Pancreas (tissue), 10 donors: ENCODE measurements around the gene DCC. TPM values are rescaled to one million over a fixed set of nuclear protein-coding genes. Genes with fewer than 3 reads are reported as not detected.

Experiments
- ATAC-seq, 4 donors: fragments of 200-7000 bp; cut with Tn5 transposase; one replicate each; pipeline versions ENCODE4 v1.8.0 to v1.9.1; 2020; ENCODE audit warnings: mild to moderate bottlenecking in 4 of 4, moderate library complexity in 4 of 4
- DNase-seq, 6 donors: peaks; one replicate each; pipeline ENCODE4 v3.0.0-alpha.2; 2020
- FAIRE-seq: peaks from 2 replicates; lab custom pipeline; 2012; peaks lifted over from hg19 to GRCh38; lab: Jason Lieb, UNC
- H3K27ac ChIP-seq, 4 donors: fragments of 200-600 bp; sonication (generic); 1 replicate in 3 of 4; 2 replicates in 1 of 4; pipeline versions ENCODE4 v1.5.0 to v1.8.0; 2020
- H3K27me3 ChIP-seq, 4 donors: fragments of 200-600 bp; one replicate each; pipeline ENCODE4 v1.8.0; 2021
- H3K36me3 ChIP-seq, 3 donors: fragments of 200-600 bp; sonication (generic) in 1 of 3; one replicate each; pipeline versions ENCODE4 v1.5.0 to v1.8.0; 2020 to 2021
- H3K4me1 ChIP-seq, 3 donors: fragments of 200-600 bp; one replicate each; pipeline ENCODE4 v1.8.0; 2021
- H3K4me3 ChIP-seq, 4 donors: fragments of 200-600 bp; sonication (generic) in 2 of 4; one replicate each; pipeline versions ENCODE4 v1.5.0 to v1.8.0; 2020 to 2021
- H3K9me3 ChIP-seq, 4 donors: fragments of 200-600 bp; one replicate each; pipeline ENCODE4 v1.8.0; 2021
- CTCF ChIP-seq, 4 donors: fragments of 200-600 bp; sonication (generic) in 3 of 4; IDR thresholded peaks; one replicate each; pipeline versions ENCODE4 v1.5.0 to v1.8.0; 2021; ENCODE audit warnings: antibody characterized with exemption in 4 of 4
- WGBS, 2 donors: extraction: QIAGEN DNeasy Blood & Tissue Kit; methylation state at CpG; one replicate each; pipeline ENCODE4 v1.1.7; 2013; 5-methylcytosine and 5-hydroxymethylcytosine counted together
- intact Hi-C, 3 donors: fragments of 100-400 bp; cut with DNase I; formaldehyde crosslinking; loops; one replicate each; pipeline versions ENCODE4 v1.11.1 to v1.14.2; 2022
- polyA plus RNA-seq, 2 donors: library from polyadenylated mRNA; stranded (reverse); fragments of 200-250 nt; gene quantifications; one replicate each; pipeline ENCODE4 v1.2.3, GENCODE V29; 2013
- total RNA-seq, 6 donors: library from RNA; stranded (reverse); fragmentation: NEBNext Ultra II Directional in 4 of 6; extraction: Animal tissue kit (Norgen Biotek cat#: 25700) in 4 of 6; gene quantifications; one replicate each; pipeline versions ENCODE4 v1.2.1 to v1.2.4, GENCODE V29; 2021 to 2023
- donor health status: healthy with polysubstance abuse.
- donor health status: DM: no; HTN: no; CAD: no; lungs with moderate emphysema.
- donor health status: DM: no; HTN: no; CAD: no.
- donor health status: control.
- donor health status: control.
- donor health status: Bipolar disorder and iron deficiency.
- donor health status: DM: yes; HTN: yes; CAD: no.
- donor health status: DM: no; HTN: no; CAD: no.
- donor health status: DM: no; HTN: no; CAD: no.
- donor health status: DM: yes; HTN: yes; CAD: no.

DCC gene
- total and polyA plus RNA-seq, 8 donors = 0.18 to 0.44 (median 0.28) TPM; not detected in 1

GRCh38 chr18:52588931-52589330 is 248.9 kb downstream of the DCC start:
- H3K27me3 ChIP-seq = no peaks in the 10 kb centered on the region
- H3K4me3 ChIP-seq = no peak overlapping the region
- no peak for TF ChIP-seq CTCF (IDR thresholded peaks at IDR 0.05)
- no peaks in the 10 kb centered on the region for H3K36me3 ChIP-seq
- no peak overlapping the region for H3K27ac ChIP-seq
- no peaks in the 10 kb centered on the region for H3K9me3 ChIP-seq
- DNase-seq = no peak
- ATAC-seq = no peak
- FAIRE-seq = no peak
- no peaks in the 10 kb centered on the region for H3K4me1 ChIP-seq
- intact Hi-C loops = no loop called here

- ATAC-seq (no peak), FAIRE-seq (no peak), DNase-seq (no peak)
- H3K9me3 ChIP-seq = no peaks in the 10 kb centered on the region
- intact Hi-C loops = no loop called here
- TF ChIP-seq CTCF (IDR thresholded peaks at IDR 0.05) = no peak
- H3K4me3 ChIP-seq = no peak overlapping the region
- no peaks in the 10 kb centered on the region for H3K36me3 ChIP-seq
- WGBS, 2 donors = 72 to 73% methylated on average over 5 of the region's 5 CpGs
- no peaks in the 10 kb centered on the region for H3K27me3 ChIP-seq
- H3K27ac ChIP-seq = no peak overlapping the region
- no peaks in the 10 kb centered on the region for H3K4me1 ChIP-seq
Observed at GRCh38 chr18:52596748-52597435, 256.9 kb downstream of the DCC start.

- WGBS, 2 donors = 60 to 80% methylated on average over 2 of the region's 2 CpGs
Observed at GRCh38 chr18:52598921-52599320, 258.9 kb downstream of the DCC start.

GRCh38 chr18:52602820-52603219 is 262.8 kb downstream of the DCC start:
- 73 to 85% methylated on average over 1 of the region's 1 CpG for WGBS, 2 donors
- no peak for FAIRE-seq
- Histone ChIP-seq H3K4me3 (no peak overlapping the region), H3K9me3 (no peaks in the 10 kb centered on the region), H3K36me3 (no peaks in the 10 kb centered on the region), H3K4me1 (no peaks in the 10 kb centered on the region), H3K27ac (no peak overlapping the region), H3K27me3 (no peaks in the 10 kb centered on the region)
- no peak for DNase-seq
- no peak for TF ChIP-seq CTCF (IDR thresholded peaks at IDR 0.05)
- intact Hi-C loops = no loop called here
- no peak for ATAC-seq

More at GRCh38 chr18:52598921-52599320, 258.9 kb downstream of the DCC start:
- H3K4me3 ChIP-seq = no peak overlapping the region
- no peaks in the 10 kb centered on the region for H3K4me1 ChIP-seq
- FAIRE-seq (no peak), ATAC-seq (no peak), DNase-seq (no peak)
- H3K27ac ChIP-seq = no peak overlapping the region
- H3K36me3 ChIP-seq = no peaks in the 10 kb centered on the region
- intact Hi-C loops = no loop called here
- no peaks in the 10 kb centered on the region for H3K9me3 ChIP-seq
- no peak for TF ChIP-seq CTCF (IDR thresholded peaks at IDR 0.05)
- no peaks in the 10 kb centered on the region for H3K27me3 ChIP-seq

- DNase-seq (no peak), ATAC-seq (no peak), FAIRE-seq (no peak)
- H3K4me3 ChIP-seq = no peak overlapping the region
- WGBS, 2 donors = 62 to 71% methylated on average over 3 of the region's 3 CpGs
- intact Hi-C loops = no loop called here
- no peaks in the 10 kb centered on the region for H3K9me3 ChIP-seq
- no peaks in the 10 kb centered on the region for H3K27me3 ChIP-seq
- TF ChIP-seq CTCF (IDR thresholded peaks at IDR 0.05) = no peak
- no peaks in the 10 kb centered on the region for H3K36me3 ChIP-seq
- H3K27ac ChIP-seq = no peak overlapping the region
- no peaks in the 10 kb centered on the region for H3K4me1 ChIP-seq
Observed at GRCh38 chr18:52605345-52605744, 265.3 kb downstream of the DCC start.
